ENCODE data around the gene HINT2. TPM values are rescaled to one million over a fixed set of nuclear protein-coding genes. Genes with fewer than 3 reads are reported as not detected.
A peak's percentile ranks its signal among the peaks of the same experiment; 100 is the strongest.

Gene HINT2
- total RNA-seq, 6 experiments from 2014 or later: 23.3 to 35.3 (median 34.6) TPM

DNA sequence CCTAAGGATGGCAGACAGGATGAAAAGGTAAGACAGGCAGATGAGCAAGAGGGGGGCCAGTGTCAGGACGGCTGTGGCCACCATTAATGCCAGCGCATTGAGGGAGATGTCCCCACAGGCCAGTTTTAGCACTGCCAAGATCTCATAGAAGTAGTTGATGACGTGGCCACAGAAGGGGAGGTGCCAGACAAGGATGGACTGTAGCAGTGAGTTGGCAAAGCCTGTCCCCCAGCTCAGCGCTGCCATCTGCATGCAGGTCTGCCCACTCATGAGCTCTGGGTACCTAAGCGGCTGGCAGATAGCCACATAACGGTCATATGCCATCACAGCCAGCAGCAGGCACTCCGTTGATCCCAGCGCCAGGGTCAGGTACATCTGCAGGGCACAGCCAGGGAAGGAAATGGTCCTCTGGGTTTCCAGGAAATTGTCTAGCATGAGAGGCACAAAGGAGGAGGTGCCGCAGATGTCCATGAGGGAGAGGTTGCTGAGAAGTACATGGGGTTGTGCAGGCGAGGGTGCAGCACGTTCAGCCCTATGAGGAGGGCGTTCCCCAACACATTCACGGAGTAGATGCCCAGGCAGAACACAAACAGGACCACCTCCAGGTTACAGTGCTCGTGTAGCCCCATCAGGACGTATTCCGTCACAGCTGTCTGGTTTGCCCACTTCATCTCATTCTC, 44.6 kb upstream of the HINT2 start:
- no peaks in the 10 kb centered on the region for H3K9me3 Mint-ChIP-seq
- peaks cover 43% of the 10 kb centered on the region for H3K27me3 Mint-ChIP-seq (ENCODE audit: insufficient read depth)

DNA sequence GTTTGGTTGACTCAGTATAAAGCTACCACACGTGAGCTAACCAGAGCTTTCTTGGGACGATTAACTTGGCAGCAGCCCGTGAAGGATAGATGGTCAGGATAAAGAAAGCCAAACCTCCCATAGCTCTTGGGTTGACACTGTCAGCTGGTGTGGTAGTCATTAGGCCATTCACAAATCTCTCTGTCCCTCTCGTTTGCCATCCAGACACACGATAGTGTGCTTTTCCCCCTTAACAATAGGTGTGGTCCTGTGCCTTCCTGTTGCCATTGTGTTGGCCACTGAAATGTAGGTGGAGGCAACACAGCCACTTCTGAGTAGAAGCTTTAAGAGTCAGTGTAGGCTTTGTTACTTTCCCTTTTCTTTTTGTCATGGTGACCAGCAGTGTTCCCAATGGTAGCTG, 43.6 kb upstream of the HINT2 start:
- H3K27ac Mint-ChIP-seq: no peak overlapping the region
- no peaks in the 10 kb centered on the region for H3K9me3 Mint-ChIP-seq

More for the DNA sequence above, 44.6 kb upstream of the HINT2 start:
- Mint-ChIP-seq H3K27ac (no peak overlapping the region), H3K36me3 (ENCODE audit: low read depth) (no peaks in the 10 kb centered on the region), H3K4me1 (ENCODE audit: low read depth) (no peaks in the 10 kb centered on the region), H3K4me3 (no peak overlapping the region)
- TF ChIP-seq, protein P1, sequence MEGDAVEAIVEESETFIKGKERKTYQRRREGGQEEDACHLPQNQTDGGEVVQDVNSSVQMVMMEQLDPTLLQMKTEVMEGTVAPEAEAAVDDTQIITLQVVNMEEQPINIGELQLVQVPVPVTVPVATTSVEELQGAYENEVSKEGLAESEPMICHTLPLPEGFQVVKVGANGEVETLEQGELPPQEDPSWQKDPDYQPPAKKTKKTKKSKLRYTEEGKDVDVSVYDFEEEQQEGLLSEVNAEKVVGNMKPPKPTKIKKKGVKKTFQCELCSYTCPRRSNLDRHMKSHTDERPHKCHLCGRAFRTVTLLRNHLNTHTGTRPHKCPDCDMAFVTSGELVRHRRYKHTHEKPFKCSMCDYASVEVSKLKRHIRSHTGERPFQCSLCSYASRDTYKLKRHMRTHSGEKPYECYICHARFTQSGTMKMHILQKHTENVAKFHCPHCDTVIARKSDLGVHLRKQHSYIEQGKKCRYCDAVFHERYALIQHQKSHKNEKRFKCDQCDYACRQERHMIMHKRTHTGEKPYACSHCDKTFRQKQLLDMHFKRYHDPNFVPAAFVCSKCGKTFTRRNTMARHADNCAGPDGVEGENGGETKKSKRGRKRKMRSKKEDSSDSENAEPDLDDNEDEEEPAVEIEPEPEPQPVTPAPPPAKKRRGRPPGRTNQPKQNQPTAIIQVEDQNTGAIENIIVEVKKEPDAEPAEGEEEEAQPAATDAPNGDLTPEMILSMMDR (IDR thresholded peaks at IDR 0.05): peak; percentile 36; the same call in 1 of the 2 replicates
- peak; percentile 58 for DNase-seq

GRCh38 chr9:35856882-35857281, 42.0 kb upstream of the HINT2 start:
- Mint-ChIP-seq H3K27ac (no peak overlapping the region), H3K9me3 (no peaks in the 10 kb centered on the region), H3K4me1 (ENCODE audit: low read depth) (no peaks in the 10 kb centered on the region), H3K36me3 (ENCODE audit: low read depth) (no peaks in the 10 kb centered on the region), H3K4me3 (no peak overlapping the region), H3K27me3 (ENCODE audit: insufficient read depth) (peaks cover 26% of the 10 kb centered on the region)
- TF ChIP-seq, protein P1 (IDR thresholded peaks at IDR 0.05): no peak
- no peak for DNase-seq

More for the DNA sequence above, 43.6 kb upstream of the HINT2 start:
- DNase-seq: no peak
- H3K27me3 Mint-ChIP-seq (ENCODE audit: insufficient read depth): peaks cover 40% of the 10 kb centered on the region
- H3K36me3 Mint-ChIP-seq (ENCODE audit: low read depth): no peaks in the 10 kb centered on the region
- H3K4me1 Mint-ChIP-seq (ENCODE audit: low read depth): no peaks in the 10 kb centered on the region
- TF ChIP-seq, protein P1 (IDR thresholded peaks at IDR 0.05): no peak
- no peak overlapping the region for H3K4me3 Mint-ChIP-seq

DNA sequence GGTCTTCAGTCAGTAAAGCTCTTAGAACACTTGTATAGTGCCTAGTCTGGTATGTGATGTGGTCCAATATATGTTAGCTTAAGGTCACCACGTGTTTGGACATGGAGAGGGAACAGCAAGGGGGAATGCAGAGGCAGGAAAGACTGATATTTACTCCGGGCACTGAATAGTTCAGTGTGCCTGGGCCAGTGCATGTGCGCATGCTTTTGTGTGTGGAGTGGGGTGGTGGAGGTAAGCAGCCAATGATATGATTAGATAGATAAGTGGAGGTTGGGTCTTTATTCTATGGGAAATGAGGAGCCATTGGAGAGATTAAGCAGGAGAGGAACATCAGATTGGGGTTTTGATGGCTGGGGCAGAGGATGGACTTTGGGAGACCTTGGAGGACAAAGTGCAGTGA, 41.4 kb upstream of the HINT2 start:
- Mint-ChIP-seq H3K9me3 (no peaks in the 10 kb centered on the region), H3K36me3 (ENCODE audit: low read depth) (no peaks in the 10 kb centered on the region), H3K27ac (no peak overlapping the region), H3K27me3 (ENCODE audit: insufficient read depth) (peaks cover 20% of the 10 kb centered on the region), H3K4me1 (ENCODE audit: low read depth) (no peaks in the 10 kb centered on the region), H3K4me3 (no peak overlapping the region)
- no peak for DNase-seq
- TF ChIP-seq, protein P1 (IDR thresholded peaks at IDR 0.05): no peak

GRCh38 chr9:35854091-35854762, 39.4 kb upstream of the HINT2 start:
- TF ChIP-seq, protein P1 (IDR thresholded peaks at IDR 0.05): no peak
- Mint-ChIP-seq H3K36me3 (ENCODE audit: low read depth) (no peaks in the 10 kb centered on the region), H3K4me3 (no peak overlapping the region), H3K27ac (no peak overlapping the region), H3K4me1 (ENCODE audit: low read depth) (no peaks in the 10 kb centered on the region), H3K9me3 (no peaks in the 10 kb centered on the region), H3K27me3 (ENCODE audit: insufficient read depth) (peaks cover 10% of the 10 kb centered on the region)
- no peak for DNase-seq

All from HFFc6 (cell line).